Measurements from ENCODE around the gene CLDN6.

CLDN6 gene

DNA sequence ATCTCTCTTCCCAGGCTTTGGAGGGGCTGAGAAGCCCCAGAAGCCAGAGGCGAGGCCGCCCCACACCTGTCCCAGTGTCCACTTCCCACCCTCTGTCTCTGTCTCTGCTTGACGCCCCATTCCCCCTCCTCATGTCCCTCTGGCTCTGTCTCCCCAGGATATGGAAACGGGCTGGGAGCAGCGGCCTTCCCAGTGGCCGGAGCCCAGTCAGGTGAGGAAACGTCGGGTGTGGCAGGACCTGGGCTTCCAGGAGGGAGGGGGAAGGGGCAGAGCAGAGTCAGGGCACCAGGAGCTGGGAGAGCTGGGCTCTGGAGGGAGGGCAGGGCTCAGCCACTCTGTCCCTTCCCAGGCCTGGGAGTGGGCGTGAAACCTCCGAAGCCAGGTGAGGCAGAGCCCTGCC, 27.1 kb downstream of the CLDN6 start:
- DNase-seq: no peak
- Mint-ChIP-seq H3K4me1 (no peaks in the 10 kb centered on the region), H3K36me3 (no peaks in the 10 kb centered on the region), H3K27me3 (peaks cover 69% of the 10 kb centered on the region), H3K9me3 (no peaks in the 10 kb centered on the region), H3K4me3 (no peak overlapping the region), H3K27ac (no peak overlapping the region)
- CTCF ChIA-PET: no interaction called here

DNA sequence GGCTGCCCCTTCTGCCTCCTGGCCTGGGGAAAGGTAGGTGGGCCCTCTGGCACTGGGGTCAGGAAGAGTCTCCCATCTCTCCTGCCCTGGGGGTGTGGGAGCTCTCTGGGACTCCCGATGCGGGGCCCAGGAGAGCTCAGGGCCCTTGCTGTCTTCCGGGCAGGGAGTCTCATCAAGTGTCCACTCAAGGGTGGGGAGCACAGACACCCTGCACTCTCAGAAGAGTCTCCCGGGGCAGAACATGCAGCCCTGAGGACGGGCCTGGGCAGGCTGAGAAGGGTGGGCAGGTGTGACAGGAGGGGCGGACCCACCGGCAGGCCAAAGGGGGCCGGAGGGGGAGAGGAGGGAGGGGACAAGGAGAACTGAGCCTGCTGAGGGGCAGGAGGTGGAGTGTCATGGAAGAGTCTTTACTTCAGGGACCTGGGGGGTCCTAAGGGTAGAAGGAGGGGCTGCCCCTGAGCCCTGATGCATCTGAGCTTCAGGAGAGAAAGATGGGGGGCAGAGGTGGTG, 29.3 kb downstream of the CLDN6 start:
- Mint-ChIP-seq H3K4me3 (no peak overlapping the region), H3K27me3 (peaks cover 76% of the 10 kb centered on the region), H3K36me3 (no peaks in the 10 kb centered on the region), H3K4me1 (peaks cover 5% of the 10 kb centered on the region), H3K27ac (no peak overlapping the region), H3K9me3 (no peaks in the 10 kb centered on the region)
- DNase-seq: no peak
- CTCF ChIA-PET: interaction anchor here (1.1 kb wide), 1 partner anchor 18 kb away, joined by 3 read pairs; no protein-coding TSS in a partner anchor

DNA sequence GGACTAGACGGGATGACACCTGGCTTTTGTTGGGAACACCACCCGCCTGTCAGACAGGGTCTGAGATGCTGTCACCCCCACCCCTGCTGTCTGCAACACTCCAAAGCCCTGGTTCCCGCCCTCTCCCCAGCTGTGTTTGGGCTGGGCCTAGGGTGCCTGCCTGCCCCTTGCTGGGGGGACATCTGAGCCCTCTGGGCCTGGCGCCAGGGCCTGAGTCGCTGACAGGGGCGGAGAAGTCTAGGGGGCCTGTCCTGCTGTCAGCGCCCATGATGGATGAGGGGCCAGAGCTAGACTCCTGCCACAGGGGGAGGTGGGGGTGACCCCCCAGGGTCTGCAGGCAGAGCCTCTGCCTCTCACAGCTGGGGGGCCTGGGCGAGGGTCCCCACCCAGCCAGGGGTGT, 30.1 kb downstream of the CLDN6 start:
- Mint-ChIP-seq H3K4me1 (peaks cover 10% of the 10 kb centered on the region), H3K36me3 (no peaks in the 10 kb centered on the region), H3K4me3 (no peak overlapping the region), H3K9me3 (no peaks in the 10 kb centered on the region), H3K27ac (no peak overlapping the region), H3K27me3 (peaks cover 78% of the 10 kb centered on the region)
- CTCF ChIA-PET: interaction anchor here (1.0 to 1.1 kb wide), 2 partner anchors 19 to 40 kb away, joined by 3 read pairs; no protein-coding TSS in a partner anchor
- no peak for DNase-seq

- H3K27me3 Mint-ChIP-seq: peaks cover 80% of the 10 kb centered on the region
- no peak overlapping the region for H3K4me3 Mint-ChIP-seq
- CTCF ChIA-PET: interaction anchor here (1.0 kb wide), 1 partner anchor 41 kb away, joined by 3 read pairs; no protein-coding TSS in a partner anchor
- no peak for DNase-seq
- no peaks in the 10 kb centered on the region for H3K36me3 Mint-ChIP-seq
- peaks cover 12% of the 10 kb centered on the region for H3K4me1 Mint-ChIP-seq
- no peak overlapping the region for H3K27ac Mint-ChIP-seq
- H3K9me3 Mint-ChIP-seq: no peaks in the 10 kb centered on the region
Measured at GRCh38 chr16:2987286-2987685, 30.7 kb downstream of the CLDN6 start.

GRCh38 chr16:2986623-2987188, 31.3 kb downstream of the CLDN6 start:
- H3K9me3 Mint-ChIP-seq: no peaks in the 10 kb centered on the region
- DNase-seq: no peak
- H3K27ac Mint-ChIP-seq: no peak overlapping the region
- peaks cover 76% of the 10 kb centered on the region for H3K27me3 Mint-ChIP-seq
- CTCF ChIA-PET: interaction anchor here (1.0 kb wide), 1 partner anchor 41 kb away, joined by 3 read pairs; no protein-coding TSS in a partner anchor
- no peak overlapping the region for H3K4me3 Mint-ChIP-seq
- H3K36me3 Mint-ChIP-seq: no peaks in the 10 kb centered on the region
- peaks cover 15% of the 10 kb centered on the region for H3K4me1 Mint-ChIP-seq

GRCh38 chr16:2985893-2986355, 32.1 kb downstream of the CLDN6 start:
- no peak overlapping the region for H3K27ac Mint-ChIP-seq
- no peak overlapping the region for H3K4me3 Mint-ChIP-seq
- DNase-seq: no peak
- no peaks in the 10 kb centered on the region for H3K36me3 Mint-ChIP-seq
- peaks cover 69% of the 10 kb centered on the region for H3K27me3 Mint-ChIP-seq
- CTCF ChIA-PET: interaction anchor here (1.4 to 1.6 kb wide), 2 partner anchors 8 to 22 kb away, joined by 3 to 4 read pairs; partner anchors contain the start of gene KREMEN2
- H3K4me1 Mint-ChIP-seq: peaks cover 23% of the 10 kb centered on the region
- no peaks in the 10 kb centered on the region for H3K9me3 Mint-ChIP-seq

DNA sequence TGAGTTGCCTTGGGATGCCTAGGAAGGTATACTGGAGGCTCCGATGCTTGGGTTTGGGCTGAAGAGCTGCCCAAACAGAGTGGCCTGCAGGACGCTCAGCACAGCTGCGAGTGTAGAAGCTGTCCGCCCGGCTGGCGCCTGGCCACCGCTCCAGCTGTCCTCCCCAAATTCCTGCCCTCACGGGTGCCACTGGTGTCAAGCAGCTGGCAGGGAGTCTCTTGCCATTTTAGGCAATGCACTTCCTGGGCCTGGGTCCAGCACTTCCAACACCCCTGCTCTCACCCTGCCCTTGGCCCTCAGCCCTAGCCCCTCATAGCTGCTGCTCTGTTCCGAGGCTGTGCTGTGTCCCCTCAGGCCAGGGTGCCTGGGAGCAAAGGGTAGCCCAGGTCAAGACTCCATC, 32.5 kb downstream of the CLDN6 start:
- H3K4me3 Mint-ChIP-seq: no peak overlapping the region
- no peaks in the 10 kb centered on the region for H3K9me3 Mint-ChIP-seq
- no peak overlapping the region for H3K27ac Mint-ChIP-seq
- DNase-seq: no peak
- CTCF ChIA-PET: interaction anchor here (1.4 to 1.6 kb wide), 2 partner anchors 8 to 22 kb away, joined by 3 to 4 read pairs; partner anchors contain the start of gene KREMEN2
- H3K36me3 Mint-ChIP-seq: no peaks in the 10 kb centered on the region
- H3K4me1 Mint-ChIP-seq: peaks cover 26% of the 10 kb centered on the region
- H3K27me3 Mint-ChIP-seq: peaks cover 65% of the 10 kb centered on the region

GRCh38 chr16:2983706-2984136, 34.3 kb downstream of the CLDN6 start:
- Mint-ChIP-seq H3K4me1 (peaks cover 30% of the 10 kb centered on the region), H3K4me3 (peak overlapping the region; percentile 38)
- peak; percentile 79 for DNase-seq

DNA sequence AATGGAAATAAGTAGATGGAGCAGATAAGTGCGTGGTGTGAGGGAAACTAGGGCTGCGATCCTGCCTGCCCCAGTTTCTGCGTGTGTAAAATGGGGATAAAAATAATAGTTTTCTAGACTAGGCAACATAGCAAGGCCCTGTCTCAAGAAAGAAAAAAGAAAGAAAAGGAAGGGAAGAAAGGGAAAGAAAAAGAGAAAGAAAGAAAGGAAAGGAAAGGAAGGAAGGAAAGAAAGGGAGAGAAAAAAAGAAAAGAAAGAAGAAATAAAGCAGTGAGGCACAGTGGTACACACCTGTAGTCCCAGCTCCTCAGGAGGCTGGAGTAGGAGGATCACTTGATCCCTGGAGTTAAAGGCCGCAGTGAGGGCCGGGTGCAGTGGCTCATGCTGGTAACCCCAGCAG, 35.6 kb downstream of the CLDN6 start:
- no peaks in the 10 kb centered on the region for H3K9me3 Mint-ChIP-seq
- H3K36me3 Mint-ChIP-seq: peaks cover 7% of the 10 kb centered on the region
- DNase-seq: no peak
- CTCF ChIA-PET: interaction anchor here (0.9 to 1.3 kb wide), 4 partner anchors 12 to 106 kb away, joined by 3 to 5 read pairs (median 3); no protein-coding TSS in a partner anchor
- H3K27me3 Mint-ChIP-seq: peaks cover 36% of the 10 kb centered on the region
- no peak overlapping the region for H3K27ac Mint-ChIP-seq
- H3K4me1 Mint-ChIP-seq: peaks cover 39% of the 10 kb centered on the region
- no peak overlapping the region for H3K4me3 Mint-ChIP-seq

More at GRCh38 chr16:2983706-2984136, 34.3 kb downstream of the CLDN6 start:
- Mint-ChIP-seq H3K9me3 (no peaks in the 10 kb centered on the region), H3K36me3 (no peaks in the 10 kb centered on the region), H3K27me3 (peaks cover 48% of the 10 kb centered on the region), H3K27ac (no peak overlapping the region)
- CTCF ChIA-PET: interaction anchor here (0.6 to 1.2 kb wide), 4 partner anchors 19 to 57 kb away, joined by 3 read pairs; no protein-coding TSS in a partner anchor

DNA sequence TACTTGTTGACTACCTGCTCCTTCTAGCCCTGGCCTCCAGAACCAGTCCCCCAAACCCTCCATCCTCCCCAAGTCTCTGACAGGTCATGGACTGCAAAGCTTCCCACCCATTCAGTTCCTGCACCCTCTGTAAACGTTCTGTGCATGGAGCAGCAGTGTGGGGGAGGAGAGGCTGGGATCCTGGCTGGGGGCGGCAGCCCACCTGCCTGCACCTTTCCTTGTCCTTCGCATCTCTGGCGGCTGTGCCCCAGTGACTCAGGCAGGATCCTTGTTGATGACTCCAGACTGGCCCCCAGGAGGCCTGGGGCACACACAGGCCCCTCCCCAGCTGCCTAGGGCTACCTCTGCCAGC, 36.1 kb downstream of the CLDN6 start:
- peaks cover 44% of the 10 kb centered on the region for H3K4me1 Mint-ChIP-seq

DNA sequence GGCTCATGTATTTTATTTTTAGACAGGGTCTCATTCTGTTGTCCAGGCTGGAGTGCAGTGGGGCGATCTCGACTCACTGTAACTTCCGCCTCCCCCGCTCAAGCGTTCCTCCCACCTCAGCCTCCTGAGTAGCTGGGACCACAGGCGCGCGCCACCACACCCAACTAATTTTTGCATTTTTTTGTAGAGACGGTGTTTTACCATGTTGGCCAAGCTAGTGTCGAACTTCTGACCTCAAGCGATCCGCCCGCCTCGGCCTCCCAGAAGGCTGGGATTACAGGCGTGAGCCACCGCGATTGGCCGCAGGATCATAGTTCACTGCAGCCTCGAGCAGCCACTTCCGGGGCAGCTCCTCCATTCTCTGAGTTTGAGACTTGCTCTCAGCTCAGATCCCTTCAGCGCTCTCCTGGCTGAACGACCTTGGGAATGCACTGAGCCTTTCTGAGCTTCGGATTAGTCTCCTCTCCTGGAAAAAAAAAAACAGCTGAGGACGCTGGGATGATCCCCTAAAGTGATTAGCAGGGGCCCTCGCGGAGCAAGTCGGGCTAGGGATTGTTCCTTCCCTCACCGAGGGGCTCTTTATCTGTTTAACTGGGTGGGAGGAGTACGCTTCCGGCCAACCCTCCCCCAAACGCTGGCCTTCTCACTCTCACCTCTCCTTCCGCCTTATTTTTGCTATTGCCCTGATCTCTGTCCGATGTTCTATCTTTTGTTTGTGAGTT, 36.6 kb downstream of the CLDN6 start:
- CTCF ChIA-PET: interaction anchor here (1.0 to 2.2 kb wide), 7 partner anchors 12 to 75 kb away, joined by 3 to 14 read pairs (median 4); partner anchors contain the start of gene PAQR4
- H3K9me3 Mint-ChIP-seq: no peaks in the 10 kb centered on the region
- H3K27ac Mint-ChIP-seq: peak overlapping the region; percentile 82
- peaks cover 29% of the 10 kb centered on the region for H3K27me3 Mint-ChIP-seq
- H3K4me3 Mint-ChIP-seq: peak overlapping the region; percentile 88
- H3K36me3 Mint-ChIP-seq: peaks cover 13% of the 10 kb centered on the region
- H3K4me1 Mint-ChIP-seq: peaks cover 46% of the 10 kb centered on the region
- DNase-seq: no peak

More for the DNA sequence above, 36.1 kb downstream of the CLDN6 start:
- CTCF ChIA-PET: interaction anchor here (1.2 to 2.2 kb wide), 5 partner anchors 12 to 55 kb away, joined by 3 to 14 read pairs (median 4); partner anchors contain the start of gene PAQR4
- Mint-ChIP-seq H3K4me3 (peak overlapping the region; percentile 88), H3K9me3 (no peaks in the 10 kb centered on the region), H3K27ac (peak overlapping the region; percentile 75), H3K36me3 (peaks cover 12% of the 10 kb centered on the region), H3K27me3 (peaks cover 34% of the 10 kb centered on the region)
- DNase-seq: no peak

GRCh38 chr16:2980227-2981176, 37.5 kb downstream of the CLDN6 start, which contains the start of gene PKMYT1:
TSS of gene PKMYT1 (minus strand) at chr16:2980446. CDS start at chr16:2979657, 789 bp downstream.
- Mint-ChIP-seq H3K4me3 (peak within 1 kb of the TSS; percentile 88), H3K9me3 (no peaks in the 10 kb centered on the region), H3K27me3 (peaks cover 21% of the 10 kb centered on the region), H3K27ac (peak within 1 kb of the TSS; percentile 86), H3K36me3 (peaks cover 13% of the 10 kb centered on the region), H3K4me1 (peaks cover 46% of the 10 kb centered on the region)
- peak; percentile 95 for DNase-seq
- CTCF ChIA-PET: interaction anchor here (1.0 to 2.2 kb wide), 6 partner anchors 11 to 76 kb away, joined by 3 to 14 read pairs (median 4); partner anchors contain the start of gene PAQR4

DNA sequence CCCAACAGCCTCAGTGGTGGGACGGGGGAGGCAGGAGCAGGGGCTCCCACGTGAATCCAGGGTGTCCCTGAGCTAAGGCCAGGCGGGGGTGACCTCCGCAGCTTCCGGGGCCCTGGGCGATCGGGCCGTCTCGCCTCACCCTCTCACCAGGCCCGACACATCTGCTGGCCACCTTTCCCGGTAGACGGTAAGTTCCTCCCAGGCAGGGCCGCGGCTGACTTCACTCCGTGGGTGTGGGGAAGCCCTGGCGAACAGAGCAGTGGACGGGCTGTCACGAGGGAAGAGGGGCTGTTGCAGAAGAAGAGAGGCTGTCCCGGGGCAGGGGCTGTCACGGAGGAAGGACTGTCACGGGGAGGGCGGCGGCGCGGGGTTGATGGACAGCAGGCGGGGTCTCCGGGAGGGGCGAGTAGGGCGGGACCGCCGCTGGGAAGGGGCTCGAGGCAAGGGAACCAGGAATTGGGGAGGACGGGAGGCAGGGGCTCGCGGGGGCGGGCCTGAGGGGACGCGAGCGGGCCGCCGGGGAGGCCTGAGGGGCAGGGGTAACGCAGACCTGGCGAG, 38.2 kb downstream of the CLDN6 start:
- peak overlapping the region; percentile 88 for H3K4me3 Mint-ChIP-seq
- no peaks in the 10 kb centered on the region for H3K9me3 Mint-ChIP-seq
- peak; percentile 60 for DNase-seq
- H3K27me3 Mint-ChIP-seq: peaks cover 16% of the 10 kb centered on the region
- CTCF ChIA-PET: interaction anchor here (1.5 to 2.2 kb wide), 2 partner anchors 10 to 28 kb away, joined by 5 to 14 read pairs; partner anchors contain the start of gene PAQR4
- H3K27ac Mint-ChIP-seq: peak overlapping the region; percentile 86
- H3K36me3 Mint-ChIP-seq: peaks cover 13% of the 10 kb centered on the region
- peaks cover 46% of the 10 kb centered on the region for H3K4me1 Mint-ChIP-seq

All from activated naive CD4-positive, alpha-beta T cell treated with anti-CD3 and anti-CD28 coated beads, Interleukin-2, amount 10 ng/mL, durations not matched to agents 7 days and 5 days (primary cell).